Upper lobe of right lung (tissue), 1 donor: ENCODE data around the gene RPGRIP1L. TPM values are rescaled to one million over a fixed set of nuclear protein-coding genes. Genes with fewer than 3 reads are reported as not detected.

Experiments used
- ATAC-seq: fragments of 200-7000 bp; cut with Tn5 transposase; one replicate; pipeline ENCODE4 v1.9.1; 2020; ENCODE audit warnings: mild to moderate bottlenecking, moderate library complexity
- DNase-seq: peaks from one replicate; pipeline ENCODE4 v3.0.0-alpha.2; 2020
- H3K27ac ChIP-seq: fragments of 200-600 bp; one replicate; pipeline ENCODE4 v1.8.0; 2022
- H3K27me3 ChIP-seq: fragments of 200-600 bp; one replicate; pipeline ENCODE4 v1.8.0; 2022; ENCODE audit warnings: mild to moderate bottlenecking
- H3K36me3 ChIP-seq: fragments of 200-600 bp; one replicate; pipeline ENCODE4 v1.8.0; 2022
- H3K4me1 ChIP-seq: fragments of 200-600 bp; one replicate; pipeline ENCODE4 v1.8.0; 2022
- H3K4me3 ChIP-seq: fragments of 200-600 bp; one replicate; pipeline ENCODE4 v1.8.0; 2022; ENCODE audit warnings: mild to moderate bottlenecking
- H3K9me3 ChIP-seq: fragments of 200-600 bp; one replicate; pipeline ENCODE4 v1.8.0; 2022
- intact Hi-C: fragments of 100-400 bp; cut with DNase I; formaldehyde crosslinking; loops from one replicate; pipeline ENCODE4 v1.11.0; 2022
- total RNA-seq: library from RNA; stranded (reverse); fragmentation: NEBNext Ultra II Directional; extraction: Animal tissue kit (Norgen Biotek cat#: 25700); gene quantifications from one replicate; pipeline ENCODE4 v1.2.1, GENCODE V29; 2021
- TF ChIP-seq, protein P1 (sequence below): fragments of 200-600 bp; IDR thresholded peaks from one replicate; pipeline ENCODE4 v1.8.0; 2022; ENCODE audit warnings: antibody characterized with exemption
- donor health status: DM: no; HTN: yes; CAD: no; lungs with severe emphysema.

The RPGRIP1L gene
- total RNA-seq, 1 donor from 2014 or later: 3.5 TPM

DNA sequence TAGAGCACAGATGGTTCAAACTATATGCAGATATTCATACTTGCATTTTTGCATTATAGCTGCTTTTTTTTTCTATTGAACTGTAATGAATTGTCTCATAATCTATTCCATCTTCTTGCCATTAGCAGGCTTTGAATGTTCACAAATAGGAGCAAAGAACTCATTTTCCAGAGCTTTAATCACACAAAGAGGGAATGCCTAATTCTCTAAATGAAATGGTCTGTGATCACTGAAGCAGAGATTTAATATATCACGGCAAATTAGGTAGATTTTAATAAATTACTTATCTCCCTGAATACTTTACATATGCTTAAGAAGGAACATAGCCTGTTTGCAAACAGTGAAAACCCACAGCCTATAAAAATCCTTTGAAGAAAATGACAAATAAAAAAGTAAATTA lies 103.0 kb downstream of the RPGRIP1L start:
- Histone ChIP-seq H3K4me3 (no peak overlapping the region), H3K27ac (no peak overlapping the region), H3K27me3 (no peaks in the 10 kb centered on the region), H3K4me1 (no peaks in the 10 kb centered on the region), H3K9me3 (no peaks in the 10 kb centered on the region), H3K36me3 (no peaks in the 10 kb centered on the region)
- no peak for ATAC-seq
- TF ChIP-seq, protein P1, sequence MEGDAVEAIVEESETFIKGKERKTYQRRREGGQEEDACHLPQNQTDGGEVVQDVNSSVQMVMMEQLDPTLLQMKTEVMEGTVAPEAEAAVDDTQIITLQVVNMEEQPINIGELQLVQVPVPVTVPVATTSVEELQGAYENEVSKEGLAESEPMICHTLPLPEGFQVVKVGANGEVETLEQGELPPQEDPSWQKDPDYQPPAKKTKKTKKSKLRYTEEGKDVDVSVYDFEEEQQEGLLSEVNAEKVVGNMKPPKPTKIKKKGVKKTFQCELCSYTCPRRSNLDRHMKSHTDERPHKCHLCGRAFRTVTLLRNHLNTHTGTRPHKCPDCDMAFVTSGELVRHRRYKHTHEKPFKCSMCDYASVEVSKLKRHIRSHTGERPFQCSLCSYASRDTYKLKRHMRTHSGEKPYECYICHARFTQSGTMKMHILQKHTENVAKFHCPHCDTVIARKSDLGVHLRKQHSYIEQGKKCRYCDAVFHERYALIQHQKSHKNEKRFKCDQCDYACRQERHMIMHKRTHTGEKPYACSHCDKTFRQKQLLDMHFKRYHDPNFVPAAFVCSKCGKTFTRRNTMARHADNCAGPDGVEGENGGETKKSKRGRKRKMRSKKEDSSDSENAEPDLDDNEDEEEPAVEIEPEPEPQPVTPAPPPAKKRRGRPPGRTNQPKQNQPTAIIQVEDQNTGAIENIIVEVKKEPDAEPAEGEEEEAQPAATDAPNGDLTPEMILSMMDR: no peak
- intact Hi-C loops: no loop called here
- no peak for DNase-seq

DNA sequence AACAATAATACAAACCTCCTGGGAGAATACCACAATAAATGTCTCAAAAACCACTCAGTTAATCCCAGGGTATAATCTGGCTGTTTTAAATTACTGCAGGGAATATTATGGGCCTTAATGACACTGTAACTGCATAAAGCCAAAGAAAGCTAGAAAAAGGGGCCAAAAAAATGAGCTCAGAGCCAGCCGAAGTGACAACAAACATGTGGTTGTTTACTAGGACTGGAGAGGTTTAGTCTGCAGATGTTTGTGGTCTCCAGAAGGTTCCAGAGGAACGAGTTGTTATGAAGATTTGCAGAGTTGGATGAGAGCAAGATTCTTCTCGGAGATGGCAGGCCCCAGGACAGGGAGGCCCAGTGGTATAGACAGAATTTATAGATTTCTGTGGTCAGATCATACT lies 103.5 kb downstream of the RPGRIP1L start:
- no peak overlapping the region for H3K27ac ChIP-seq
- H3K4me3 ChIP-seq: no peak overlapping the region
- DNase-seq (no peak), ATAC-seq (no peak)
- H3K9me3 ChIP-seq: no peaks in the 10 kb centered on the region
- H3K4me1 ChIP-seq: no peaks in the 10 kb centered on the region
- no peaks in the 10 kb centered on the region for H3K27me3 ChIP-seq
- TF ChIP-seq, protein P1: no peak
- intact Hi-C loops: no loop called here
- no peaks in the 10 kb centered on the region for H3K36me3 ChIP-seq

DNA sequence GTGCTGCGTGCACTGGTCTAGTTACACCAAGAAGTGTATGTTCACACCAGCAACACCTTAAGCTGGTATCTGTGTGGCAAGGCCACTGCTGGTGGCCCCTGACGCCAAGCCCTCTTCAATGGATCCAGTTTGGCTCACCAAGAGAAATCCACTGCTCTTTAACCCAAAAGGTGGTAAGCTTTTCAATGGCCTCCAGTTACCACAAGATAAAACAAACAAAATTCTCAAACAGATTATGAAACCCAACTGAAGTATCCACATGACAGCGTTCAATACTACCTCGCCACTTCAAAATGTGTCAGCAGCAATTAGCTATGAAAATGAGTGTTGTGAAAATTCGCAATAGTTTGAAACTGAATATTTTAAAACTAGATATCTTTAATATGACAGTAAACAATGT lies 104.1 kb downstream of the RPGRIP1L start:
- no peaks in the 10 kb centered on the region for H3K9me3 ChIP-seq
- DNase-seq: no peak

DNA sequence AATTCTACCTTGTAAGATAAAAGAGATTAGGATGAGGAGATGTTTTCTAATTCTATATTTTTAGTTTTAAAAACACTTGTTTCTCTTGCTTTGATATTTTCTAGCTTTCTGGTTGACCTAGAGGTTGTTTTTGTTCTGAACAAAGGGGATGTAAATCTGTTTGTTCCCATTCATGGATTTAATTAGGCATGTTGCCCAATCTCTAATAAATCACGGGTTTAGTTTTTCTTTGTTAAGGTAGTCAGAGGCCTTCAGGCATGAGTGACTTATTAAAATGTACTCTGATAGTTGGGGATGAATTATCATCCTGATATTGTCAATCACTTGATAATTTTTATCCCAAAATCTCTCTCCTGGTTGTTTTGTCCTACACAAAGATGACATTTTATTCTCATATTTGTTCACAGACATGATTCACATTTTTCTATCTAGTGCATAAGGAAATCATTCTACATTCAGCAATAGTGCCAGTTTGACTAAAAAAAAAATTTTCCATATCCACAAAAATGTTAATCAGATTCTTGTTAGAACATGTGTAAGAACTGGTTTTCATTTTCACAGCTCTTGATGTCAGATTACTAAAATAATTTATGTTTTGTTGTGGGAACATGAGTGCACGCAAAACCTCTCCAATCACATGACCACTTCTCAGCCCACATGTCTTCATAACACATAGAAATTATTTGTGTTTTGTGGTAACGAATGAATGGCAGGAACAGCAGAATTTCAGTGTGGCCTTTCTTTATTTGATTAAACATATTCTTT lies 105.0 kb downstream of the RPGRIP1L start:
- H3K27ac ChIP-seq: no peak overlapping the region
- H3K4me3 ChIP-seq: no peak overlapping the region
- ATAC-seq: no peak
- no peaks in the 10 kb centered on the region for H3K36me3 ChIP-seq
- no peaks in the 10 kb centered on the region for H3K9me3 ChIP-seq
- DNase-seq: no peak
- TF ChIP-seq, protein P1: no peak
- intact Hi-C loops: no loop called here
- no peaks in the 10 kb centered on the region for H3K27me3 ChIP-seq
- H3K4me1 ChIP-seq: no peaks in the 10 kb centered on the region

More for the DNA sequence above, 104.1 kb downstream of the RPGRIP1L start:
- no peaks in the 10 kb centered on the region for H3K27me3 ChIP-seq
- no peak overlapping the region for H3K4me3 ChIP-seq
- TF ChIP-seq, protein P1: no peak
- intact Hi-C loops: no loop called here
- no peaks in the 10 kb centered on the region for H3K36me3 ChIP-seq
- no peaks in the 10 kb centered on the region for H3K4me1 ChIP-seq
- ATAC-seq: no peak
- no peak overlapping the region for H3K27ac ChIP-seq

DNA sequence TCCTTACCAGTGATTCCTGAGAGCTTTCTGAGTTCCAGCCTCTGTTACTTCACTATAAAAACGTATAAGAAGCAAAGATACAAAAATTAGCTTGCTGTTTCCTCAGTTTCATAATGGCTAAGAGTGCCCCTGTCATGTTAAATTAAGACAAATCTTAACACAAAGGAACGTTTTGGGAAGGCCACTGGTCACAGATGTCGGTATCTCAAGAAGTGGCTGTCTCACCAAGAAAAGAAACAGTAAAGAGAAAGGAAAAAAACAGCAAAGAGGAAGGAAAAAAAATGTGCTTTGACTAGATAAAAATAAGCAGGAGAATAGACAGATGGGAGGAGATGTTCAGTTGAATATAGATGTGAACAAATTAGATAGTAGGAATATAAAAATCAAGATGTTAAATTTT lies 105.9 kb downstream of the RPGRIP1L start:
- no peak for ATAC-seq

More for the DNA sequence above, 105.9 kb downstream of the RPGRIP1L start:
- H3K27me3 ChIP-seq: no peaks in the 10 kb centered on the region
- TF ChIP-seq, protein P1: no peak
- H3K27ac ChIP-seq: no peak overlapping the region
- DNase-seq: no peak
- intact Hi-C loops: no loop called here
- H3K4me3 ChIP-seq: no peak overlapping the region
- no peaks in the 10 kb centered on the region for H3K9me3 ChIP-seq
- H3K4me1 ChIP-seq: no peaks in the 10 kb centered on the region
- no peaks in the 10 kb centered on the region for H3K36me3 ChIP-seq
